IMR-90 (cell line): ENCODE data around the gene TNIP2.

Source experiments
- CEBPB ChIP-seq: IDR thresholded peaks from 2 replicates; pipeline ENCODE4 v1.6.1; 2012; ENCODE audit warnings: low read depth, low read length, improper control_type of control experiment
- CTCF ChIP-seq: conservative IDR thresholded peaks from 2 replicates; pipeline ENCODE4 v1.5.1; 2012; ENCODE audit warnings: mild to moderate bottlenecking, low read depth, low read length, improper control_type of control experiment
- FOS ChIP-seq: fragments of 150-350 bp; IDR thresholded peaks from 2 replicates; pipeline ENCODE4 v1.6.1; 2016; ENCODE audit warnings: low read depth, low read length
- POLR2A ChIP-seq: IDR thresholded peaks from 2 replicates; pipeline ENCODE4 v1.6.1; 2012; ENCODE audit warnings: mild to moderate bottlenecking, low read depth, low read length
- RAD21 ChIP-seq: IDR thresholded peaks from 2 replicates; pipeline ENCODE4 v1.6.1; 2012; ENCODE audit warnings: low read length, improper control_type of control experiment
- RFX5 ChIP-seq: IDR thresholded peaks from 2 replicates; pipeline ENCODE4 v1.8.0; 2012; ENCODE audit warnings: low read depth, mild to moderate bottlenecking, low read length, moderate library complexity

GRCh38 chr4:2702361-2702760 lies 53.8 kb downstream of the TNIP2 start:
- TF ChIP-seq CTCF (no peak), POLR2A (no peak), RFX5 (no peak), FOS (no peak), RAD21 (no peak), CEBPB (no peak)
